OCI-LY1 (cell line): ENCODE measurements around the gene WNT2.

Experiments used
- H2AFZ ChIP-seq: fragments of 200-600 bp; sonication (generic), shearing (Covaris generic); 2 replicates; pipeline ENCODE4 v1.6.0; 2014; ENCODE audit warnings: antibody characterized with exemption, mild to moderate bottlenecking, low read length
- H3F3A ChIP-seq: fragments of 200-600 bp; sonication (generic), shearing (Covaris generic); 2 replicates; pipeline ENCODE4 v1.6.0; 2014; ENCODE audit warnings: mild to moderate bottlenecking, antibody characterized with exemption, low read length, moderate library complexity; ENCODE audit not compliant: insufficient read depth
- H3K27ac ChIP-seq: fragments of 200-600 bp; sonication (generic); 2 replicates; pipeline ENCODE4 v1.5.1; 2014; ENCODE audit warnings: low read length, mixed run types, mild to moderate bottlenecking, low read depth; ENCODE audit not compliant: poor library complexity, severe bottlenecking
- H3K27me3 ChIP-seq: fragments of 200-600 bp; sonication (generic); 2 replicates; pipeline ENCODE4 v1.6.0; 2014; ENCODE audit warnings: antibody characterized with exemption, mild to moderate bottlenecking, low read length, moderate library complexity; ENCODE audit not compliant: insufficient read depth
- H3K36me3 ChIP-seq: fragments of 200-600 bp; sonication (generic); 2 replicates; pipeline ENCODE4 v1.6.1; 2014; ENCODE audit warnings: mild to moderate bottlenecking, antibody characterized with exemption, low read length, moderate library complexity, mixed read lengths; ENCODE audit not compliant: insufficient read depth
- H3K4me1 ChIP-seq: fragments of 200-600 bp; sonication (generic); 2 replicates; pipeline ENCODE4 v1.5.1; 2014; ENCODE audit warnings: mild to moderate bottlenecking, low read length, moderate library complexity; ENCODE audit not compliant: insufficient read depth, severe bottlenecking
- H3K4me2 ChIP-seq: fragments of 200-600 bp; sonication (generic), shearing (Covaris generic); 2 replicates; pipeline ENCODE4 v1.6.1; 2014; ENCODE audit warnings: low read length
- H3K4me3 ChIP-seq: fragments of 200-600 bp; sonication (generic); 2 replicates; pipeline ENCODE4 v1.5.1; 2014; ENCODE audit warnings: low read length, low read depth, mild to moderate bottlenecking, mixed read lengths; ENCODE audit not compliant: poor library complexity, severe bottlenecking
- H3K79me2 ChIP-seq: fragments of 200-600 bp; shearing (Covaris generic); 2 replicates; pipeline ENCODE4 v1.6.1; 2016; ENCODE audit warnings: mixed run types, low read length, mixed read lengths; ENCODE audit not compliant: insufficient read depth
- H3K9ac ChIP-seq: fragments of 200-600 bp; sonication (generic), shearing (Covaris generic); 2 replicates; pipeline ENCODE4 v1.6.1; 2014; ENCODE audit warnings: mild to moderate bottlenecking, low read length, mixed read lengths
- H3K9me2 ChIP-seq: fragments of 200-600 bp; sonication (generic), shearing (Covaris generic); 2 replicates; pipeline ENCODE4 v1.6.1; 2014; ENCODE audit warnings: low read depth, mild to moderate bottlenecking, low read length, mixed read lengths
- H3K9me3 ChIP-seq: fragments of 200-600 bp; shearing (Covaris generic); 2 replicates; pipeline ENCODE4 v1.6.1; 2014; ENCODE audit warnings: low read length, mixed read lengths
- H4K20me1 ChIP-seq: fragments of 200-600 bp; sonication (generic), shearing (Covaris generic); 2 replicates; pipeline ENCODE4 v1.6.0; 2016; ENCODE audit warnings: mild to moderate bottlenecking, low read length; ENCODE audit not compliant: insufficient read depth
- CTCF ChIP-seq: fragments of 200-600 bp; sonication (generic), shearing (Covaris generic); IDR thresholded peaks from 2 replicates; pipeline ENCODE4 v1.5.1; 2017; ENCODE audit warnings: mild to moderate bottlenecking, antibody characterized with exemption, low read length, moderate library complexity, mixed read lengths
- EZH2 ChIP-seq: fragments of 200-600 bp; sonication (generic), shearing (Covaris generic); IDR thresholded peaks from 2 replicates; pipeline ENCODE4 v1.8.0; 2017; ENCODE audit warnings: borderline replicate concordance, mixed run types, mild to moderate bottlenecking, antibody characterized with exemption, low read length, moderate library complexity, mixed read lengths

The WNT2 gene

DNA sequence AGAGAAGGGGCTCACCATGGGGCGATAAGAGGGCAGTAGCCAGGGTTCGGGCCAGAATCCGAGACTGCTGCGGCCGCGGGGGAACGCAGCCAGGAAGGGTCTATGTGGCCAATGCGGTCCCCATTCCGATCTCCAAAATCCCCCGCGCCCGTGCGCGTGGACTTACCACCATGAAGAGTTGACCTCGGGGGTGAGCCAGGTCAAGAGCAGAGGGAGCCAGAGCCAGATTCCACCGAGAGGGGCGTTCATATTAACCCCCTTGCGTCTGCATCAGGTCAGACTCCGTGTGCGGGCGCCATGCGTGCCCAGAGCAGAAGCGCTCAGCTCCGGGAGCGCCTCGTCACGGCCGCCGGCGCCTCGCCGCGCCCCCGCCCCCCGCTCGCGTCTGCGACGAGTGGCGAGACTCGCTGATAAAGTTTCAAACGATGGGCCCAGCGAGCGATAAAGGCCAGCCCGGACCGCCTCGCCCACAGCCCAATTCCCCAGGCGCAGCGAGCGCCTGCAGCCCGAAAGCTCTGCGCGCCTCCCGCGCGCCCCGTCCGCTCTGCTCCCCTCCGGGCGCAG, at the start of gene WNT2:
Gene WNT2 (minus strand): TSS at position 318 of the 564 bp plus-strand sequence. CDS start 69 bp downstream, at position 249.
- H3K27ac ChIP-seq = no peak within 1 kb of the TSS
- no peak within 1 kb of the TSS for H3K9ac ChIP-seq
- no peak within 1 kb of the TSS for H2AFZ ChIP-seq
- no peak within 1 kb of the TSS for H3K4me3 ChIP-seq
- no peaks in the 10 kb centered on the region for H3K4me1 ChIP-seq
- H3K9me2 ChIP-seq = no peaks in the 10 kb centered on the region
- no peaks in the 10 kb centered on the region for H3K36me3 ChIP-seq
- H3K27me3 ChIP-seq = no peaks in the 10 kb centered on the region
- no peaks in the 10 kb centered on the region for H4K20me1 ChIP-seq
- no peaks in the 10 kb centered on the region for H3K79me2 ChIP-seq
- H3K4me2 ChIP-seq = no peak within 1 kb of the TSS
- no peaks in the 10 kb centered on the region for H3K9me3 ChIP-seq
- no peaks in the 10 kb centered on the region for H3F3A ChIP-seq
- TF ChIP-seq CTCF (no peak), EZH2 (no peak)

DNA sequence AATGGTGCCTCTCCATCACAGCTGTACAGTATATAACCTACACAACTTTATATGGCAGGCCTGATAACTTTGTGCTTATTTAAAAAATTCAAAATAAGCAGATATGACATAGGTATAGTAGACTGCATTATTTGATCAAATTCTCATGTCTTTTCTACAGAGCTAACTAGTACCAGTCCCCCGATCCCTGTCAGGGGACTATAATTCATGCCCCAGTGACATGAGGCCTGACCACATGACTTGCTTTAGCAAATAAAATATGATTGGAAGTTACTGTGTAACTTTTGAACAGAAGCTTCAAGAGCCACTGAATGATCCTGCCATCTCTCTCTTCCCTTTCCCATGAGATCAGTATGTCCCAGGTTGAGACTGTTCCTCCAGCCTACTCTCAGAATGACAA, 49.2 kb upstream of the WNT2 start:
- Histone ChIP-seq H3K4me1 (no peaks in the 10 kb centered on the region), H2AFZ (no peak overlapping the region), H3K4me2 (no peak overlapping the region), H3K9me3 (no peaks in the 10 kb centered on the region), H3K36me3 (no peaks in the 10 kb centered on the region), H3F3A (no peaks in the 10 kb centered on the region), H3K9ac (no peak overlapping the region), H3K27me3 (no peaks in the 10 kb centered on the region), H3K4me3 (no peak overlapping the region), H3K27ac (no peak overlapping the region), H4K20me1 (no peaks in the 10 kb centered on the region), H3K9me2 (peaks cover 3% of the 10 kb centered on the region; the same call in 1 of the 2 replicates), H3K79me2 (0 out of 2 replicates have a peak, but pooled peaks cover 3% of the 10 kb centered on the region)
- TF ChIP-seq EZH2 = no peak

DNA sequence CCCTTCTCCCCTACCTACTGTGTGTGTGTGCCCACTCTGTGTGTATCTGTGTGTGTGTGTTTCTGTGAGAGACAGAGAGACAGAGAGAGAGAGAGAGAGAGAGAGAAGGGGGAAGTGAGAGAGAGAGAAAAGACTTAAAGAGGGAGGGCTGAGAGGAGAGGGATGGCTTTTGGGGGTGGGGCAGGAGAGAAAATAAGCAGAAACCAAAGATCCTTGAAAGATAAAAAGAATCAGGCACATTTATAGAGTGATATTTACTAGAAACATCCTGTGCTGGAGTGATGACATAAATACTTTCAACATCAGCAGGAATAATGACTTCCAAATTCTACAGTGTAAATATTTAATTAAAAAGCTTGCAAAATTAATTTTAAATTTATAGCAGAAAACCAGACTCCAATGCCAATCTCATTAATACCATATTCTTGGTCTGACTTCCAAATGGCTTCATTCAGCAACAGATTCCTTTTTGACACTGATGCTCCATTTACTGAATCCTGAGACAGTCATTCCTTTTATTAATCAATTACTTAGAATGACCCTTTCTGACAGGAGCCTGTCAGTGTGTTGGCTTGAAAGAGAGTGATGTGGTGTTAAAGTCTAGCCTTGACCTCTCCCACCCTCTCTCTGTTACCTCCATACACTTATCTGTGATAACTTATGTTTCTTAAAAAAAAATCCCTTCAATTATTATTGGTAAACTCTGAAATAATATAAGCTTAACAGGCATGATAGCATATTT, 41.7 kb upstream of the WNT2 start:
- H3K27me3 ChIP-seq = no peaks in the 10 kb centered on the region
- H3K9me2 ChIP-seq = no peaks in the 10 kb centered on the region
- H3K27ac ChIP-seq = no peak overlapping the region
- no peaks in the 10 kb centered on the region for H3F3A ChIP-seq
- TF ChIP-seq CTCF (no peak), EZH2 (no peak)
- no peaks in the 10 kb centered on the region for H3K4me1 ChIP-seq
- H4K20me1 ChIP-seq = no peaks in the 10 kb centered on the region
- H2AFZ ChIP-seq = no peak overlapping the region
- no peak overlapping the region for H3K4me2 ChIP-seq
- no peak overlapping the region for H3K4me3 ChIP-seq
- no peaks in the 10 kb centered on the region for H3K36me3 ChIP-seq
- 0 out of 2 replicates have a peak, but pooled peaks cover 3% of the 10 kb centered on the region for H3K79me2 ChIP-seq
- no peak overlapping the region for H3K9ac ChIP-seq
- H3K9me3 ChIP-seq = no peaks in the 10 kb centered on the region
